PFSK-1 (cell line): ENCODE data around the gene JAKMIP2.

Experiments used
- FOXP2 ChIP-seq: optimal IDR thresholded peaks from 2 replicates; pipeline ENCODE3; 2011; ENCODE audit warnings: borderline replicate concordance, control low read depth, inconsistent platforms; ENCODE audit not compliant: insufficient read depth; ENCODE audit errors: extremely low read length, extremely low read depth
- POLR2AphosphoS5 ChIP-seq: IDR thresholded peaks from 2 replicates; pipeline ENCODE4 v1.6.1; 2012; ENCODE audit warnings: low read depth, mild to moderate bottlenecking, control low read depth, low read length, moderate library complexity
- SIN3A ChIP-seq: IDR thresholded peaks from 2 replicates; pipeline ENCODE4 v1.6.1; 2012; ENCODE audit warnings: mild to moderate bottlenecking, low read length, moderate library complexity, borderline replicate concordance; ENCODE audit not compliant: insufficient read depth
- TAF1 ChIP-seq: IDR thresholded peaks from 2 replicates; pipeline ENCODE4 v1.6.1; 2012; ENCODE audit warnings: low read length, control low read depth, borderline replicate concordance; ENCODE audit not compliant: insufficient read depth
- TF ChIP-seq, protein P1 (sequence below), 2 experiments: IDR thresholded peaks; 2 replicates each; pipeline versions ENCODE4 v1.6.1 to v1.8.0; 2011 to 2012; ENCODE audit warnings: low read depth in 2 of 2, low read length in 2 of 2, control low read depth in 1 of 2, inconsistent platforms in 1 of 2, mild to moderate bottlenecking in 1 of 2, moderate library complexity in 1 of 2; ENCODE audit not compliant: insufficient read depth in 1 of 2

DNA sequence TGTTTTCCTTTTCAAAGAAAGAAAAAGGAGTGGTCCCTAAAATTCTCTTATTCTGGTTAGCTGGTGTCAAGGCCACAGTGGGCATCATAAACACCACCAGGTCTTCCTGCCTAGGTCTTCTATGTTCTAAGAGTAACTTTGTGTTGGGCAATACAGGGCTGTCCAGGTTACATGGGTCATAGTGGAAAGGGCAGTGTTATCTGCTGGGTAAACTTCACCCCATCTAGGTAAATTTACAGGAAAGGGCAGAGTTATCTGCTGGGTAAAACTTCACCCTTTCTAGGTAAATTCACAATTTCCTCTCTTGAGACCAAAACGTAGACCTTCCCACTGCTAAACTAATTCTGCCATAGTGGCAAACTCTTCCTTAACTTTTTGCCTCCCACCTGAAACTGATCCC is 18.9 kb upstream of the JAKMIP2 start:
- no peak for TF ChIP-seq TAF1
- no peak for TF ChIP-seq POLR2AphosphoS5
- TF ChIP-seq, protein P1, sequence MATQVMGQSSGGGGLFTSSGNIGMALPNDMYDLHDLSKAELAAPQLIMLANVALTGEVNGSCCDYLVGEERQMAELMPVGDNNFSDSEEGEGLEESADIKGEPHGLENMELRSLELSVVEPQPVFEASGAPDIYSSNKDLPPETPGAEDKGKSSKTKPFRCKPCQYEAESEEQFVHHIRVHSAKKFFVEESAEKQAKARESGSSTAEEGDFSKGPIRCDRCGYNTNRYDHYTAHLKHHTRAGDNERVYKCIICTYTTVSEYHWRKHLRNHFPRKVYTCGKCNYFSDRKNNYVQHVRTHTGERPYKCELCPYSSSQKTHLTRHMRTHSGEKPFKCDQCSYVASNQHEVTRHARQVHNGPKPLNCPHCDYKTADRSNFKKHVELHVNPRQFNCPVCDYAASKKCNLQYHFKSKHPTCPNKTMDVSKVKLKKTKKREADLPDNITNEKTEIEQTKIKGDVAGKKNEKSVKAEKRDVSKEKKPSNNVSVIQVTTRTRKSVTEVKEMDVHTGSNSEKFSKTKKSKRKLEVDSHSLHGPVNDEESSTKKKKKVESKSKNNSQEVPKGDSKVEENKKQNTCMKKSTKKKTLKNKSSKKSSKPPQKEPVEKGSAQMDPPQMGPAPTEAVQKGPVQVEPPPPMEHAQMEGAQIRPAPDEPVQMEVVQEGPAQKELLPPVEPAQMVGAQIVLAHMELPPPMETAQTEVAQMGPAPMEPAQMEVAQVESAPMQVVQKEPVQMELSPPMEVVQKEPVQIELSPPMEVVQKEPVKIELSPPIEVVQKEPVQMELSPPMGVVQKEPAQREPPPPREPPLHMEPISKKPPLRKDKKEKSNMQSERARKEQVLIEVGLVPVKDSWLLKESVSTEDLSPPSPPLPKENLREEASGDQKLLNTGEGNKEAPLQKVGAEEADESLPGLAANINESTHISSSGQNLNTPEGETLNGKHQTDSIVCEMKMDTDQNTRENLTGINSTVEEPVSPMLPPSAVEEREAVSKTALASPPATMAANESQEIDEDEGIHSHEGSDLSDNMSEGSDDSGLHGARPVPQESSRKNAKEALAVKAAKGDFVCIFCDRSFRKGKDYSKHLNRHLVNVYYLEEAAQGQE (IDR thresholded peaks at IDR 0.05; ENCODE audit: insufficient read depth in 1 of 2, low read depth in 2 of 2, low read length in 2 of 2): no peak
- TF ChIP-seq SIN3A: no peak
- TF ChIP-seq FOXP2: no peak
